GM10847 (cell line): ENCODE results near the gene WDFY4.

Experiments used
- POLR2A ChIP-seq: IDR thresholded peaks from 2 replicates; pipeline ENCODE4 v1.6.1; 2011; ENCODE audit not compliant: insufficient read length; ENCODE audit errors: extremely low read depth

Gene WDFY4

DNA sequence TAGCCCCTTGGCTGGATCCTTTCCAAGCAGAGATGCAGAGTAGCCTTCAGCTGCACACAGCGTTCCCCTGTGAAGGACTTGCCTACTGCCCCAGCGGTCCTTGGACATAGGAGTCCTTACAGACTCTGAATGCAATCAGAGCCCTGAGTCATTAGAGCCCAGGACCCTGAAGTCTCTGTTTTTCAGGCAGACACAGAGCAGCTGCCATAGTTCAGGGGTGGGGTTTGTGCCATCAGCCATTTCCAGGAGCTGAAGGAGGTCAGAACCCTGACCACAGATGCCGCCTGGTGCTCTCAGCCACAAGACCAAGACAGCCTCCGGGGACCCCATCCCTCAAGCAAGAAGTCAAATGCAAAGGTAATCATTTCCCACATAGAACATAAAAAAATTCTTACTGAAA, 32.8 kb upstream of the WDFY4 start:
- TF ChIP-seq POLR2A, result no peak

- no peak for TF ChIP-seq POLR2A
Measured at GRCh38 chr10:48652344-48652743, 32.3 kb upstream of the WDFY4 start.

GRCh38 chr10:48653347-48653746, 31.3 kb upstream of the WDFY4 start:
- no peak for TF ChIP-seq POLR2A

DNA sequence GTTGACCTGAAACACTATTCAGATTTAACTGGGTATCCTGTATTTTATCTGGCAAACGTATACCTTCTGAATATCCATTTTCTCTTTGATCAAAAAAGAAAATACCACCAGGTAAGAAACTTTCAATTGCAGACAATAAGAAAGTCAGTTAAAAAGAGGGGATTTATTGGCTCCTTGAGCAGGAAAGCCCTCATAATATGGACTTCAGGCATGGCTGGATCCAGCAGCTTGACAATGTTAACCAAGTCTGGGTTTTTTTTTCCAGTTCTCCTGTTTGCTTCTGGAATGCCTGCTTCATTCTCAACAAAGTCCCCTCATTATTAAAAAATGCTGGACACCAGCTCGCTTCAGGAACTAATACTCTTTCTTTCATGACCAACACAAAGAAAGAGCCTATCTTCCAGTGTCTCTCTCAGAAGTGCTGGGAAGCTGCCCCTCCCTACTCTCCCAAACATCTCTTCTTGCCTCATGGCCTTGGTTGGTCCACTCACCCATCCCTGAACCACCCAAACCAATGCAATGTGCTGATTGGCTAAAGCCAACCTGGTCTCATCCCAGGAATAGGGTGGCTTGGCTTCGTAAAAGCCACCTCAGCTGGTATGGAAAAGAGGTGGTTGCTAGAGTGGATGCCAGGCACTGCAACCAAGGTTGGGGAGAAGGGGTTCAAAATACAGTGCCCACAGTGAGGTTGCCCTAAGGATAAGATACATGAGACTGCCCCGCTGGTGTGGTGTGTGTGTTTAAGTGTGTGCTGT, 30.6 kb upstream of the WDFY4 start:
- no peak for TF ChIP-seq POLR2A

DNA sequence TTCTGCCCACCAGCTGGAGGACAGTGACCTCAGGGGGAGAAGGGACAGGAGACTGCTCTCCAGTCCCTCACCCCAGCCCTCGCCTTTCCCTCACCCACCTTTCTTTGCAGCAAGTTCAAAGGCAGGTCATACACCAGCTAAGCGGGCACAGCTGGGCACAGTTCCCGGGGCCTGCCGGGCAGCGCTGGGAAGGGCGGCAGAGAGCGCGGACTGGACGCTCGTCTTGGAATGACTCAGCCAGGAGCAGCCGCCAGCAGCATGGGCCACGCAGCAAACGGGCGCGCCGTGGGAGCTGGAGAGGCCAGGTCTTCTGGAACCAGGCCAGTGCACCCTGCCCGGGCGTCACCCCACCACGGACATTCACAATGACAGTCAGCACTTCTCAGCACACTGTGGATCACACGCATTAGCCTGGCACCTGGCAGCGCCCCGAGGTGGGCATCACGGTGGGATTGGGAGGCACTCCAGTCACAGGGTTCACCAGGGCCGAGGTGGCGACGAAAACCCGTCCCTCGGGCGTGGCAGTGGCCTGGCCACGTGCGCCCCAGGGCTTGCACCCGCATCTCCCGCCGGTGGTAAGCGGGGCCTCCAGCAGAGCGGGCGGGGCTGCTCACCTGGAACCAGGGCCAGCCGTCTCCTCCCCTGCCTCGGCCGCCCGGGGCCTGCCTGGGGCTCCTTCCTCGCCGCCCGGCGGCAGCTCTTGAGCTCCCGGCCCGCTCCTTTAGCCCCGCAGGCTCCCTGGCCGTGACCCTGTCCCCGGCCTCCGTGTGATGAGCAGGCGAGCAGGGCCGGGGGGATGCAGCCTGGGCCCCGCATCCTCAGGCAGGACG, 29.0 kb upstream of the WDFY4 start:
- no peak for TF ChIP-seq POLR2A

- no peak for TF ChIP-seq POLR2A
Measured at GRCh38 chr10:48656241-48656913, 28.3 kb upstream of the WDFY4 start.

GRCh38 chr10:48656914-48657305, 27.8 kb upstream of the WDFY4 start:
- TF ChIP-seq POLR2A, result no peak

GRCh38 chr10:48657416-48657815, 27.3 kb upstream of the WDFY4 start:
- TF ChIP-seq POLR2A, result no peak

DNA sequence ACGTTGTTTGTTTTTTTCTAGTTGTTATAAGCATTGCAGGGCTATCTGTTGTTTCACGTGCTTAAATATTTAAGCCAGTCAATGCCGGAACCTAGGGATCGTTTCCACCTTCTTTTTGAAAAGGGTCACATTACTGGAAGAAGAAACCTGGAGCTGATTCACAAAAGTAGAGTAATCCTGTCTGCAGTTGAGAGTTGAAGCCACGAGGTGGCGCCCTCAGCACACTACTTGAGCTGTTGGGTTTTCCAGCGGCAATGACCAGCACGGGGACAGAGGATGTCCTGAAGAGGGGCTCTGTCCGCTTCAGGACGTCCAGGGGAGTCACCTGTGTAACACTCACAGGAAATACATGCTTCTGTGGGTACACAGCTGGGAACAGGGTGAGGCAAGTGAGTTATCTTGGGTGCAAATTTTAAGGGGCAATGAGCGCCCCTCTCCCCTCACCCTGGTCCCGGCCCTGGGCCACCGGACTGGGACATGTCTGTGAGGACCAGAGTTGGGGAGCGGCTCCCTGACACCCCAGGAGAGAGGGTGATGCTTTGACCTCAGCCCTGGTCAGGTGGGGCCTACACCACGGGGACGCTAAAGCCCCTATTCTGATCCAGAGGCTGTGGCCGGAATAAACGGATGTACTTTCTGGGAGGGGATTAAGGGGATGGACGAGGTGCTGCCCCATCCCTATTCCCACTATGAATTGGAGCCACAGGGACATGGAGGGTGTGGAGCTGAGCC, 26.3 kb upstream of the WDFY4 start:
- no peak for TF ChIP-seq POLR2A

DNA sequence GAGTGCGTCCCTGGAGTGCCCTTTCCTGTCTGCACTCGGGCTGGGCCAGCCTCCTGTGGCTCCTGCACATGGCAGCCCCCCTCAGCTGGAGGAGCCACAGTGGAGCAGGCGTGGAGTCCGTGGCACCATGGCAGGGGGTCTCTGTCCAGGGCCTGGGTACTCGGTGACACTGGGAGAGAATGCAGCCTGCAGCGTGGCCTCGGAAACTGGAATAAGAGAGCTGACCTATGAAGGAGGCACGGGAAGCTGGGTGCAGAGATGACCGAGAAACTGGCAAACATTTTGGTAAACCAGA, 25.8 kb upstream of the WDFY4 start:
- no peak for TF ChIP-seq POLR2A

DNA sequence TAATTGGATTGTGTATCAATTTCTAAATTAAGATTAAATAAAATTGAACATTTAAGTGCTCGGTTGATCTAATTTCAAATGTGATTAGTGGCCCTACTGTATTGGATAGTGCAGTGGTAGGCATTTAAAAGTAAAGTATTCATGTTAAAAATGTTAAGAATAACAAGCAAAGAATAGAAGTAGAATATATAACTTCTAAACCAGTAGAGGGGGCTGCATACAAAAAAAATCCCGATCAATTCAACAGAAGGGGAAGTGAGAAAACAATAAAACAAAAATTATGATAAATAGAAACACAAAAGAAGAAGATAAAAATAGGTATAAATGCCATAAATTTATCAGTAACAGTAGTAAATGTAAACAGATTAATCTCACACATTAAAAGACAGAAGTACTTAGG, 24.9 kb upstream of the WDFY4 start:
- TF ChIP-seq POLR2A, result no peak

DNA sequence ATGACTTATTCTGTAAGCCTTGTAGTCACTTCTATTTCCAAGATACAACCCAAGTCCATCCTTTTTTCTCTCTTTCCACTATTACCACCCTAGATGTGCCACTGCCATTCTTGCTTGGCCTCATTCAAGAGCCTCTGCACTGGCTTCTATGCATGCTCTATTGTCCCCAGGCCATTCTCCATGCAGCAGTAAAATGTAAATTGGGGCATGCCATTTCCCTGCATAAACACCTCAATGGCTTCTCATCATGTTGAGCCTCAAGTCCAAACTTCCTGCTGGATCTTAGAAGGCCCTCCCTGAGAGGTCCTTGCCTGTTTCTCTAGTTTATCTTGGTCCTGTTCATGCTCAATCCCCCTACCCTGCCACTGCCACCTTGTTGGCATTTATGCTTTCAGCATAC, 23.2 kb upstream of the WDFY4 start:
- no peak for TF ChIP-seq POLR2A

- no peak for TF ChIP-seq POLR2A
Measured at GRCh38 chr10:48667960-48668590, 16.6 kb upstream of the WDFY4 start.

DNA sequence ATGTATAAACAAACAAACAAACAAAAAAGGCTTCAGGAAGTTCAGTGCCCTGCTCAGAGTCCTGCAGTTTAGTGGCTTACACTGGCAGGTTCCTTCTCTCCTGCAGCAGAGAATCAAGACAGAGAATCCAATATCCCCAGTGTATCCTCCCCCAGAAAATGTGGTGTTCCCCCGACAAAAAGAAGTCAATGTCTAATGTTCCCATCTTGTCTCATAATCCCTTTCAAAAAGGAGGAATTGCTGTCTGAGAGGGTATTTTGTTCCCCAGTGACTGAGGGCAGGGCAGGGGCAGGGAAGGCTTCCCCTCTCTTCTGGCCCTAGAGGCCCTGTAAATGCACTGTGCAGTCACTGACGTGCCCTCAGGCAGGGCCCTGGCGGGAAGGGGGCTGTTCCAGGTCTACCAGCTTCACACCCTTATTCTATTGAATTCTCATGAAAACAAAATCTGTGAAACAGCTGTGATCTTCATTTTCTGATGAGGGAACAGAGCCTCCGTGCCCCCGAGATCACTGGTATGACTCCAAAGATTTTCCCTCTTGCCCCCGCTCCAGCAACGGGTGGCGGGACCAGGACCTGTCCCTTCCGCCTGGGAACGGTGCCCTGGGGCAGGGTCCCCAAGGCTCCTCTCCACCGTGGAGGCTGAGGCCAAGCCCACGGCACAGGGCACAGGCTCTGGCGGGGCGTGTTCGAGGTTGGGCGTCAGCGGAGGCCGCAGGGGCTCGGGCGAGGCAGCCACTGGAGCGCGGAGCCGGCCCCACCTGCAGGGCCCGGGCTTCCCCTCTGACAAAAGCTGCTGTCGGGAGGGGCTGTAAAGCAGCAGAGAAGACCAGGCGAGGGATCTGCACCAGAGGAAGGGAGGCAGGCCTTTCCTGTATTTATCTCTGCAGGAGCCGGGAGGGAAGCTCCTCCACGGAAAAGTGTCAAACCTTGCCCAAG, 13.4 kb upstream of the WDFY4 start:
- peak; percentile 48 for TF ChIP-seq POLR2A

DNA sequence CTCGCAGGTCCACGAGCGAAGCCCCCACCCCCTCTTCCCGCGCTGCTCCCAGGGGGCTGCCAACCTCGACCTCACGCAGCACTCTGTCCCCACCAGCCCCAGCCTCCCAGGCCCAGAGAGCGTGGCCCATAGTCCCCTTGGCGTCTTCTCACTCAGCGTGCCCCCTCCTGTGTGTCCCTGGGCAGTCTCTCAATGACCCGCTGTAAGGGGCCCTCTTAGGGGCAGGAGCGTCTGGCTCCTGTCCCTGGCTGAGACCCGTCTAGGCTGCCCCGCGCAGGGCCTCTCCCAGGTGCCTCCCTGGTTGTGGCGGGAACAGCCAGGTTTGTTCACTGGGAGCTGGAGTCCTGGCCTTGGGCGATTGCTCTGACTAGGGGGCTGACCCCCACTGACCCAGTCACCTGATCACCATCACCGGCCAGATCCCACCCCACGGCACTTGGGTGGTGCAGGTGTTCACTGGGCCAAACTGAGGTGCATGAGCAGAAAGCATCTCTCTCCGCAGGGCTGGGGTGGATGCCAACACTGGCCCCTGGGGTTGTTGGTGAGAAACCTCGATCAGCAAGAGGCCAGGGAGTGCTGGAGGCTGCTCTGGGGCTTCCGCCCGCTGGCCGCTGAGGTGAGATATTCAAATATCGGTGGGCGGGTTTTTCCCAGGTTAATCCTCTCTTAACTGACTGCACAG, 12.6 kb upstream of the WDFY4 start:
- TF ChIP-seq POLR2A, result peak; percentile 62
